ENCODE results near the gene SCN4B.
A peak's percentile ranks its signal among the peaks of the same experiment; 100 is the strongest.
"Not testable (repeated sequence)": the region's sequence is repeated elsewhere in the genome, so short reads cannot be mapped to it uniquely, and the experiment has no call there.

The SCN4B gene

GRCh38 chr11:118198370-118198769 lies 45.7 kb upstream of the SCN4B start:
- H3K9me3 Mint-ChIP-seq, result no peaks in the 10 kb centered on the region
- peak; percentile 81 for TF ChIP-seq CTCF (IDR thresholded peaks at IDR 0.05)
- H3K4me1 Mint-ChIP-seq, result peaks cover 8% of the 10 kb centered on the region
- DNase-seq, result peak; percentile 86
- no peak overlapping the region for H3K4me3 Mint-ChIP-seq
- peaks cover 10% of the 10 kb centered on the region for H3K27me3 Mint-ChIP-seq (ENCODE audit: low read depth, poor library complexity)
- H3K27ac Mint-ChIP-seq, result no peak overlapping the region
- H3K36me3 Mint-ChIP-seq (ENCODE audit: low read depth), result no peaks in the 10 kb centered on the region

DNA sequence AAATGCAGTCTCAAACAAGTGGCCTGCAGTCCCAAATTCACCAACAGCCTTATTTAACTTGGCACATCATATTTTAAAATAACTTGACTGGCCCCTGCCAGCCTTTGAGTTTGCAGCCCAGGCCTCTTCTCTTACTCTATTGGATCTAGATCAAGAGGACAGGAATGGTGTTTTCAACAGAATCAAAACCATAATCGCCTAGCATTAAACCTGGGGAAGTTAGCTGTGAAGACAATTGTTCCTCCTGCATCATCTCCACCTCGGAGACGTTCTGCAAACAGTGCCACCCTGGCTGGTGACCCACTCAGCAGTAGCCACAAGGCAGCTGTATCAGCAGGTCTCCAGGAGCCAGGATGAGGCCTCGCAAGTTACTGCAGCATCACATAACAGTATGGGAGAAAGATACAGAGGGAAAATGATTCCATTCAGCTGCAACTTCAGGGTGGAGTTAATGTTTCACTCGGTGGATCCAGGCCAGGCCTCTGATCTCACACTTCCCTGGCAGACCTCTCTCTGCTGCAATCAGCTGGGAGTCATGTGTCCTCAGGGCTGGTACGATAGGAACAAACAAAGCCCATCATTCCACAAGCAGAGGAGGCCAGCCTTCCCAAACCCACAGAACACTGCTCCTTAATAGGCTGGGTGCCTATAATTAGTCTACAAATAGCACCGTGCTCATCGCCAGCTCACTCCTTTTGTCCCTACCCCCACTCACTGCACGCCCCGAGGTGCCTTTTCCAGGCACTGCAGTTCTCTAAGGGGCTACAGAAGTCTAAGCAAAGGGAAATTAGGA lies 42.4 kb upstream of the SCN4B start:
- Mint-ChIP-seq H3K27ac (no peak overlapping the region), H3K27me3 (ENCODE audit: low read depth, poor library complexity) (peaks cover 15% of the 10 kb centered on the region), H3K9me3 (peaks cover 24% of the 10 kb centered on the region), H3K36me3 (ENCODE audit: low read depth) (no peaks in the 10 kb centered on the region), H3K4me1 (peaks cover 8% of the 10 kb centered on the region), H3K4me3 (no peak overlapping the region)
- no peak for DNase-seq
- no peak for TF ChIP-seq CTCF (IDR thresholded peaks at IDR 0.05)

- no peak for TF ChIP-seq CTCF (IDR thresholded peaks at IDR 0.05)
- H3K4me3 Mint-ChIP-seq, result no peak overlapping the region
- peaks cover 8% of the 10 kb centered on the region for H3K4me1 Mint-ChIP-seq
- H3K27me3 Mint-ChIP-seq (ENCODE audit: low read depth, poor library complexity), result peaks cover 21% of the 10 kb centered on the region
- H3K27ac Mint-ChIP-seq, result no peak overlapping the region
- H3K36me3 Mint-ChIP-seq (ENCODE audit: low read depth), result no peaks in the 10 kb centered on the region
- no peak for DNase-seq
- peaks cover 24% of the 10 kb centered on the region for H3K9me3 Mint-ChIP-seq
These were observed 41.4 kb upstream of the SCN4B start for GRCh38 chr11:118193910-118194566.

DNA sequence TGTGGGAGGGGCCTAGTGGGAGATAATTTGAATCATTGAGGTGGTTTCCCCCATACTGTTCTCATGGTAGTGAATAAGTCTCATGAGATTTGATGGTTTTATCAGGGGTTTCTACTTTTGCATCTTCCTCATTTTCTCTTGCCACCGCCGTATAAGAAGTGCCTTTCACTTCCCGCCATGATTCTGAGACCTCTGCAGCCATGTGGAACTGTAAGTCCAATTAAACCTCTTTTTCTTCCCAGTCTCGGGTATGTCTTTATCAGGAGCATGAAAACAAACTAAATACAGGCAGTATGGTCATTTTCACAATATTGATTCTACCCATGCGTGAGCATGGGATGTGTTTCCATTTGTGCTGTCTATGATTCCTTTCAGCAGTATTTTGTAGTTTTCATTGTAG lies 40.2 kb upstream of the SCN4B start:
- DNase-seq; H3K27ac Mint-ChIP-seq; H3K36me3 Mint-ChIP-seq (ENCODE audit: low read depth); H3K4me3 Mint-ChIP-seq; H3K4me1 Mint-ChIP-seq: not testable (repeated sequence)
- Mint-ChIP-seq H3K27me3 (ENCODE audit: low read depth, poor library complexity) (peaks cover 24% of the 10 kb centered on the region), H3K9me3 (peaks cover 24% of the 10 kb centered on the region)

DNA sequence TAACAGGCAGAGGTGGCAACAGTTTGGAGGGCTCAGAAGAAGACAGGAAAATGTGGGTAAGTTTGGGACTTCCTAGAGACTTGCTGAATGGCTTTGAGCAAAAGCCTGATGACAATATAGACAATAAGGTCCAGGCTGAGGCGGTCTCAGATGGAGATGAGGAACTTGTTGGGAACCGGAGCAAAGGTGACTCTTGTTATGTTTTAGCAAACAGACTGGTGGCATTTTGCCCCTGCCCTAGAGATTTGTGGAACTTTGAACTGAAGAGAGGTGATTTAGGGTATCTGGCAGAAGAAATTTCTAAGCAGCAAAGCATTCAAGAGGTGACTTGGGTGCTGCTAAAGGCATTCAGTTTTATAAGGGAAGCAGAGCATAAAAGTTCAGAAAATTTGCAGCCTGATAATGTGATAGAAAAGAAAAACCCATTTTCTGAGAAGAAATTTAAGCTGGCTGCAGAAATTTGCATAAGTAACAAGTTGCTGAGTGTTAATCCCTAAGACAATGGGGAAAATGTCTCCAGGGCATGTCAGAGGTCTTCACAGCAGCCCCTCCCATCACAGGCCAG lies 38.4 kb upstream of the SCN4B start:
- H3K4me1 Mint-ChIP-seq; H3K36me3 Mint-ChIP-seq (ENCODE audit: low read depth); DNase-seq; H3K27ac Mint-ChIP-seq; H3K4me3 Mint-ChIP-seq: not testable (repeated sequence)
- peaks cover 24% of the 10 kb centered on the region for H3K9me3 Mint-ChIP-seq
- peaks cover 41% of the 10 kb centered on the region for H3K27me3 Mint-ChIP-seq (ENCODE audit: low read depth, poor library complexity)

DNA sequence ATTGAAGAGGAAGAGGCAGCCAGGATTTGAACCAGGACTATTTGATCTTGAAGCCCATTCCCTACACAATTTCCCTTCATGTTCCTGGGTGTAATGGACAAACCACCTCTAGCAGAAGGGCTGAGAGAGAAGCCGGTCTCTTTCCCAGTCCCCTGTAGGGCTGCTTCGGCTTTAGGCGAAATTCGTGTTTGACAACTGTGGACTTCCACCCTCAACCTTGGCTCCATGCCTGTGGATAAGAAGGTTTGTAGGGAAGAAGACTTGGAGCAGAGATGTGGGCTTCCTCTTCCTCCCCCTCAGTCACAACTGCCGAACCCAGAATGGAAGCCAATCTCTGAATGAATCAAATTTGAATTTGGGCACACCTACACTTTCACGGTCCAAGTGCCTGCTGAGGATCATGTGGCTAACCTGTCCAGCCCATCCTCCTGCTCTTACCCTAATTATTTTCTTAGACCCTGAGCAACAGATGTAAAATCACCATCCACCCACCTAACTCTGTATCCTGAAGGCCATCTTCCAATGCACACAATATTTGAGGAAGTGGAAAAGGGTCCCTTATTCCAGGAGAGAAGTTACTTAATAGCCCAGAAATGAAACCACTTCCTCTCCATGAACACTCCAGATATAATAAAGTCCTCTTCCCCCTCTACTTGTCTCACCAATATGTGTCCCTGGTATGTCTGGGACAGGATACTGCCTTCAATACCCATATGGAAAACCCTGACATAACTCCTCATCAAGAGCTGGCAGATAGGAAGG lies 33.9 kb upstream of the SCN4B start:
- DNase-seq, result no peak
- TF ChIP-seq CTCF (IDR thresholded peaks at IDR 0.05), result no peak
- Mint-ChIP-seq H3K27ac (no peak overlapping the region), H3K4me1 (no peaks in the 10 kb centered on the region), H3K4me3 (no peak overlapping the region), H3K9me3 (peaks cover 13% of the 10 kb centered on the region), H3K36me3 (ENCODE audit: low read depth) (no peaks in the 10 kb centered on the region), H3K27me3 (ENCODE audit: low read depth, poor library complexity) (peaks cover 55% of the 10 kb centered on the region)
